ENCODE results near the gene HSD17B7.

DNA sequence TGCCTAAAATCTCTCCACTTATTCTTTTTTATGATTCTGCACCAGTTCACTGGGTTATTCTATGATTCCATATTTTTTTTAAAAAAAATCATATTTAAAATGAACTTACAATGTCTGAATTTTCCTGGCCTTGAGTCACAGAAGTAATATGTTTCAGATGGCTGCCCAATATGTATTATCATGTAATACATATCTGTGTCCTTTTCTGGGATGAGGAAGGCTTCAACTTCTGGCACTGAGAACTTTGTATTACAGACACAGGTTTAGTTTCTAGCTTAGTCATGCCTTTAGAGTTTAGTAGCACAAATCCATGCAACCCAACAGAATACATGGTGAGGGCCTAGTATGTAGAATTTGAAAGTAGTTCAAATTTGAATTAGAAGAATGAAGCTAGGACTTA is 7.8 kb upstream of the HSD17B7 start:
- TF ChIP-seq, protein P1, sequence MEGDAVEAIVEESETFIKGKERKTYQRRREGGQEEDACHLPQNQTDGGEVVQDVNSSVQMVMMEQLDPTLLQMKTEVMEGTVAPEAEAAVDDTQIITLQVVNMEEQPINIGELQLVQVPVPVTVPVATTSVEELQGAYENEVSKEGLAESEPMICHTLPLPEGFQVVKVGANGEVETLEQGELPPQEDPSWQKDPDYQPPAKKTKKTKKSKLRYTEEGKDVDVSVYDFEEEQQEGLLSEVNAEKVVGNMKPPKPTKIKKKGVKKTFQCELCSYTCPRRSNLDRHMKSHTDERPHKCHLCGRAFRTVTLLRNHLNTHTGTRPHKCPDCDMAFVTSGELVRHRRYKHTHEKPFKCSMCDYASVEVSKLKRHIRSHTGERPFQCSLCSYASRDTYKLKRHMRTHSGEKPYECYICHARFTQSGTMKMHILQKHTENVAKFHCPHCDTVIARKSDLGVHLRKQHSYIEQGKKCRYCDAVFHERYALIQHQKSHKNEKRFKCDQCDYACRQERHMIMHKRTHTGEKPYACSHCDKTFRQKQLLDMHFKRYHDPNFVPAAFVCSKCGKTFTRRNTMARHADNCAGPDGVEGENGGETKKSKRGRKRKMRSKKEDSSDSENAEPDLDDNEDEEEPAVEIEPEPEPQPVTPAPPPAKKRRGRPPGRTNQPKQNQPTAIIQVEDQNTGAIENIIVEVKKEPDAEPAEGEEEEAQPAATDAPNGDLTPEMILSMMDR (optimal IDR thresholded peaks at IDR 0.05 in 1 of 3, IDR thresholded peaks at IDR 0.05 in 1 of 3, conservative IDR thresholded peaks at IDR 0.05 in 1 of 3; ENCODE audit: extremely low read depth in 1 of 3, insufficient read depth in 2 of 3, low read length in 3 of 3), result no peak
- TF ChIP-seq EZH2 (IDR thresholded peaks at IDR 0.05; ENCODE audit: low read length), result no peak

Measured in keratinocyte (primary cell).